Osteocyte (in vitro differentiated cells): ENCODE results near the gene GNAQ. TPM values are rescaled to one million over a fixed set of nuclear protein-coding genes. Genes with fewer than 3 reads are reported as not detected.

Experiments used
- DNase-seq: peaks from one replicate; pipeline ENCODE4 v3.0.0; 2021; ENCODE audit warnings: mixed read lengths; ENCODE audit not compliant: unreplicated experiment; ENCODE audit errors: extremely low spot score
- H3K27ac Mint-ChIP-seq: one replicate; pipeline ENCODE4 v1.8.0; 2021; ENCODE audit warnings: mild to moderate bottlenecking, mixed read lengths; ENCODE audit not compliant: unreplicated experiment
- H3K27me3 Mint-ChIP-seq: one replicate; pipeline ENCODE4 v1.8.0; 2021; ENCODE audit warnings: mixed read lengths; ENCODE audit not compliant: unreplicated experiment
- H3K36me3 Mint-ChIP-seq: one replicate; pipeline ENCODE4 v1.8.0; 2021; ENCODE audit warnings: mixed read lengths; ENCODE audit not compliant: unreplicated experiment
- H3K4me1 Mint-ChIP-seq: one replicate; pipeline ENCODE4 v1.8.0; 2021; ENCODE audit warnings: mixed read lengths; ENCODE audit not compliant: unreplicated experiment
- H3K4me3 Mint-ChIP-seq: one replicate; pipeline ENCODE4 v1.8.0; 2021; ENCODE audit warnings: mild to moderate bottlenecking, moderate library complexity, mixed read lengths; ENCODE audit not compliant: unreplicated experiment
- H3K9me3 Mint-ChIP-seq: one replicate; pipeline ENCODE4 v1.8.0; 2021; ENCODE audit warnings: mixed read lengths; ENCODE audit not compliant: unreplicated experiment
- CTCF ChIP-seq: fragments of 200-600 bp; sonication (generic); IDR thresholded peaks from 2 replicates; pipeline ENCODE4 v1.5.0; 2021; ENCODE audit warnings: antibody characterized with exemption, mild to moderate bottlenecking, moderate library complexity
- total RNA-seq: library from RNA; stranded (reverse); gene quantifications from 2 replicates; pipeline ENCODE4 v1.2.1, GENCODE V29; 2021

Gene GNAQ
- total RNA-seq, 1 donor from 2014 or later = 65.9 TPM

- no peak overlapping the region for H3K27ac Mint-ChIP-seq
Measured at GRCh38 chr9:77789891-77790290, 241.7 kb downstream of the GNAQ start.

GRCh38 chr9:77785341-77785740, 246.3 kb downstream of the GNAQ start:
- DNase-seq = no peak
- H3K4me3 Mint-ChIP-seq = no peak overlapping the region
- H3K4me1 Mint-ChIP-seq = peaks cover 9% of the 10 kb centered on the region
- H3K27ac Mint-ChIP-seq = no peak overlapping the region
- H3K9me3 Mint-ChIP-seq = no peaks in the 10 kb centered on the region
- H3K36me3 Mint-ChIP-seq = peaks cover 36% of the 10 kb centered on the region
- TF ChIP-seq CTCF = no peak
- H3K27me3 Mint-ChIP-seq = no peaks in the 10 kb centered on the region

More at GRCh38 chr9:77789891-77790290, 241.7 kb downstream of the GNAQ start:
- Mint-ChIP-seq H3K27me3 (no peaks in the 10 kb centered on the region), H3K9me3 (no peaks in the 10 kb centered on the region), H3K36me3 (peaks cover 47% of the 10 kb centered on the region), H3K4me1 (peaks cover 19% of the 10 kb centered on the region), H3K4me3 (no peak overlapping the region)
- TF ChIP-seq CTCF = no peak
- no peak for DNase-seq

- no peak for TF ChIP-seq CTCF
- H3K36me3 Mint-ChIP-seq = peaks cover 41% of the 10 kb centered on the region
- H3K9me3 Mint-ChIP-seq = no peaks in the 10 kb centered on the region
- no peak for DNase-seq
- peaks cover 9% of the 10 kb centered on the region for H3K4me1 Mint-ChIP-seq
- no peaks in the 10 kb centered on the region for H3K27me3 Mint-ChIP-seq
- no peak overlapping the region for H3K4me3 Mint-ChIP-seq
- H3K27ac Mint-ChIP-seq = no peak overlapping the region
Measured at GRCh38 chr9:77783518-77783917, 248.1 kb downstream of the GNAQ start.

- no peak for TF ChIP-seq CTCF
Measured at GRCh38 chr9:77779010-77779409, 252.6 kb downstream of the GNAQ start.

GRCh38 chr9:77773381-77773780, 258.2 kb downstream of the GNAQ start:
- peaks cover 42% of the 10 kb centered on the region for H3K36me3 Mint-ChIP-seq
- no peak overlapping the region for H3K27ac Mint-ChIP-seq
- DNase-seq = no peak
- no peaks in the 10 kb centered on the region for H3K27me3 Mint-ChIP-seq
- no peaks in the 10 kb centered on the region for H3K4me1 Mint-ChIP-seq
- no peak for TF ChIP-seq CTCF
- H3K4me3 Mint-ChIP-seq = no peak overlapping the region
- peaks cover 20% of the 10 kb centered on the region for H3K9me3 Mint-ChIP-seq

More at GRCh38 chr9:77779010-77779409, 252.6 kb downstream of the GNAQ start:
- Mint-ChIP-seq H3K27me3 (no peaks in the 10 kb centered on the region), H3K9me3 (peaks cover 20% of the 10 kb centered on the region), H3K36me3 (peaks cover 48% of the 10 kb centered on the region), H3K27ac (no peak overlapping the region), H3K4me1 (no peaks in the 10 kb centered on the region), H3K4me3 (no peak overlapping the region)
- no peak for DNase-seq
